NK-92 (cell line): ENCODE measurements around the gene ADSL.

Experiments used
- DNase-seq: peaks from one replicate; lab custom pipeline; 2025; ENCODE audit not compliant: unreplicated experiment; lab: John Stamatoyannopoulos, UW

Gene ADSL

DNA sequence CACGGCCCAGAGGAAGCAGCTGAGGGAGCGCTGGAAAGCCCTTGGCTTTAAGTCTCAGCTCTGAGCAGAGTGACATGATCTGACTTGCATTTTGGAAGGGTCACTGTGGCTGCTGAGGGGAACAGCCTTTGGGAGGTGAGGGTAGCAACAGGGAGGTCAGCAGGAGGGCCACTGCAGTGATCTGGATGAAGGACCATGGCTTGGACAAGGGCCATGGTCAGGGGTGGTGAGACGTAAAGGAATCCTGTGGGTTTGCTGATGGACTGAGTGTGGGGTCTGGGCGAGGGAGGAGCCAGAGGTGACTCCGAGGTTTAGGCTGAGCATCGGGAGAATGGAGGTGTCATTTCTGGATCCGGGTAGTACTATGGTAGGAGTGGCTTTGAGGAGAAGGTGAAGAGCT, 57.4 kb downstream of the ADSL start:
- no peak for DNase-seq

DNA sequence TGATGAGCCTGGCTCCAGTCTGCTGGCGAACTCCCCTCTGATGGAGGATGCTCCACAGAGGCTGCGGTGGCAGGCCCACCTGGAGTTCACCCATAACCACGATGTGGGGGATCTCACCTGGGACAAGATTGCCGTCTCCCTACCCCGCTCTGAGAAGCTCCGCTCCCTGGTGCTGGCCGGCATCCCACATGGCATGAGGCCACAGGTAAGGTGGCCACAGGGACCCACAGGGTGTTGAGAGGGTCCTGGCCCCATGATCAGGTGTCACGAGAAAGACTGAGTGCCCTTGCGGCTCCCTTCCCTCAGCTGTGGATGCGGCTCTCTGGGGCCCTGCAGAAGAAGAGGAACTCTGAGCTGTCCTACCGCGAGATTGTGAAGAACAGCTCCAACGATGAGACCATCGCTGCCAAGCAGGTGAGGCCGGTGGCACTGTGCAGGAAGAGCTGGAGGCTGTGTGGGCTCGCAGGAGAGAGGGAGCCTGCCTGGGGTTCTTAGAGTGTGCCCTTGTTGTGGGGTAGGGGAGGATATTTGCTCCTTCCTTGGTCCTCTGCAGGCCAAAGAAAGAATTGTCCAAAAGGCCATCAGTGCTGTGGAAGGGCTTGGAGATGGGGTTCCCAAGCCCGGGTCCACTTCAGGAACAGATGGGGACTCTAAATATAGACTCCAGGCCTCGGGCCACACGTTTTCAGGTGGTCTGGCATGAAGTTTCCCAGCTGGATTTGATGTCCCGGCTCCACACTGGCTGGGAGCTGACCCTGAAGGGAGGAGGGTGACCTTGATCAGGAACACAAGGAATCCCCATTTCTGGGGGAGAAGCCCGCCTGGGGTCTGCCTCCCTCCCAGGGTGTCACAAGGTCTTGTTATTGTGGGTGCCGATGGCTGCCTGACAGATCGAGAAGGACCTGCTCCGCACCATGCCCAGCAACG, 58.2 kb downstream of the ADSL start:
- DNase-seq = no peak

DNA sequence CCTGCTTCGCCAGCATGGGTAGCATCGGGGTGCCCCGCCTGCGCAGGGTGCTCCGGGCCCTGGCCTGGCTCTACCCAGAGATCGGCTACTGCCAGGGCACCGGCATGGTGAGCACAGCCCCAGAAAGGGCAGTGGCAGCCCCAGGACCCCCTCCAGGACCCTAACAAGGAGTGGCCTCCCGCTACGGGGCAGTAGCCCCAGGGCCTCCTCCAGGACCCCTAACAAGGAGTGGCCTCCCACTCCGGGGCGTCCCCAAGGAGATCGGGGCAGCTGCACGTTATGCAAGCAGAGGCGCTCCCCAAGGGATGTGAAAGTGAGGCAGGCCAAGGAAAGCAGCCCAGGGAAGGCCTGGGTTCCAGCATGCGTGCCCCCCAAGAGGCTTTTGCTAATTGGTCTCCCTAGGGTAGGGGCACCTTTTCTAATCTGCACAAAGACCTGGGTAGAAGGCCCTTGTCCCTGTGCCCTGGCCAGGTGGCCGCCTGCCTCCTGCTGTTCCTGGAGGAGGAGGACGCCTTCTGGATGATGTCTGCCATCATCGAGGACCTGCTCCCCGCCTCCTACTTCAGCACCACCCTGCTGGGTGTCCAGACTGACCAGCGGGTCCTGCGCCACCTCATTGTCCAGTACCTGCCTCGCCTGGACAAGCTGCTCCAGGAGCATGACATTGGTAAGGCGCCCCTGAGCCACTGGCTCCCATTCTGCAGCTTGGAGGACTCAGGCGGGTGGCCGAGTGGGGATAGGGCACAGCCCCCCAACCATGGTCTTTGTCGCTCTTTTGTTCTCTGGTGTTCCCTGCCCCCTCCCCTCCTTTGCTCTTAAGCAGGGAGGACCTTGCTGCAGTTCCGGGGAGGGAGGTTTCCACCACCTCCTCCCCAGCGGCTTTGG, 59.1 kb downstream of the ADSL start:
- no peak for DNase-seq

DNA sequence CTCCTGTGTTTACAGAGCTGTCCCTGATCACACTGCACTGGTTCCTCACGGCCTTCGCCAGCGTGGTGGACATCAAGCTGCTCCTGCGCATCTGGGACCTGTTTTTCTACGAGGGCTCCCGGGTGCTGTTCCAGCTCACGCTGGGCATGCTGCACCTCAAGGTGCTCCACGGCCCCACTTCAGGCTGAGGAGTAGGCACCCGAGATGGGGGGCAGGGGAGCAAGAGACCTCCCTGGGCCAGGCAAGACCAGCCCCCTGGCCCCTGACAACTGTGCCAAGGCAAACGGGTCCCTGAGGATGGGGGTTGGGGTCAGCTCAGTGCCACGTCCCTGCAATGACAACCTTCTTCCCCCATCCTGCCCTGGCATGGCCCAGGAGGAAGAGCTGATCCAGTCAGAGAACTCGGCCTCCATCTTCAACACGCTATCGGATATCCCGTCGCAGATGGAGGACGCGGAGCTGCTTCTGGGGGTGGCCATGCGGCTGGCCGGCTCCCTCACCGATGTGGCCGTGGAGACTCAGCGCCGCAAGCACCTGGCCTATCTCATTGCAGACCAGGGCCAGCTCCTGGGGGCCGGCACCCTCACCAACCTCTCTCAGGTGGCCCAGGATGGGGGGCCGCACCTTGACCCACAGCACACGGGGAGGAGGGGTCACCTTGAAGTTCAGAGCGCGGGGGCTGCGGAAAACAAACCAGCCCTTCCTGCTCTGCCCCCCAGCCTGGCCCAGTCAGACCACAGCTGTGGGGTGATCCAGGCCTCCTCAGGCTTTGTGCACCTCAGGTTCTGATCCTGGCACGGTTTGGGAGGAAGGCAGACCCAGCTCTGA, 60.0 kb downstream of the ADSL start:
- DNase-seq = no peak

DNA sequence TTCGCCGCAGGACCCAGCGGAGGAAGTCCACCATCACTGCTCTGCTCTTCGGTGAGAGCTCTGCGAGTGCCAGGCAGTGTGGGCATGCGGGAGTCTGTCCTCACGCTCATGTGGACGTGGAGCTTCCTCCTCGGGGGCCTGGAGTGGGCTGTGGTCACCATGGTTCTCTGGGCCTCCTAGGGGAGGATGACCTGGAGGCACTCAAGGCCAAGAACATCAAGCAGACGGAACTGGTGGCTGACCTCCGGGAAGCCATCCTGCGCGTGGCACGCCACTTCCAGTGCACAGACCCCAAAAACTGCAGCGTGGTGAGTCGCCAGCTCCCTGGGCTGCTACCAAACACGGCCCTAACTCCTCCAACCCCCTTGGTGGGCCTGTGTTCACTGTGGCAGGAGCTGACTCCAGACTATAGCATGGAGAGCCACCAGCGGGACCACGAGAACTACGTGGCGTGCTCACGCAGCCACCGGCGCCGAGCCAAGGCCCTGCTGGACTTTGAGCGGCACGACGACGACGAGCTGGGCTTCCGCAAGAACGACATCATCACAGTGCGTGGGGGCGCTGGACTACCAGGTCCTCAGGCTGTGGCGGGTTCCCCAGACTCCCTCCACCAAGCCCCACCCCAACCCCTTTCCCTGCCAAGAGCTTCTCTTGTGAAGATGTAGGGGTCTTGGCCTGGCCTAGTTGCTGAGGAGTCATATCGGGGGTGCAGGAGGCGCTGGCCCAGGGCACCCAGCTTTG, 60.9 kb downstream of the ADSL start:
- no peak for DNase-seq

DNA sequence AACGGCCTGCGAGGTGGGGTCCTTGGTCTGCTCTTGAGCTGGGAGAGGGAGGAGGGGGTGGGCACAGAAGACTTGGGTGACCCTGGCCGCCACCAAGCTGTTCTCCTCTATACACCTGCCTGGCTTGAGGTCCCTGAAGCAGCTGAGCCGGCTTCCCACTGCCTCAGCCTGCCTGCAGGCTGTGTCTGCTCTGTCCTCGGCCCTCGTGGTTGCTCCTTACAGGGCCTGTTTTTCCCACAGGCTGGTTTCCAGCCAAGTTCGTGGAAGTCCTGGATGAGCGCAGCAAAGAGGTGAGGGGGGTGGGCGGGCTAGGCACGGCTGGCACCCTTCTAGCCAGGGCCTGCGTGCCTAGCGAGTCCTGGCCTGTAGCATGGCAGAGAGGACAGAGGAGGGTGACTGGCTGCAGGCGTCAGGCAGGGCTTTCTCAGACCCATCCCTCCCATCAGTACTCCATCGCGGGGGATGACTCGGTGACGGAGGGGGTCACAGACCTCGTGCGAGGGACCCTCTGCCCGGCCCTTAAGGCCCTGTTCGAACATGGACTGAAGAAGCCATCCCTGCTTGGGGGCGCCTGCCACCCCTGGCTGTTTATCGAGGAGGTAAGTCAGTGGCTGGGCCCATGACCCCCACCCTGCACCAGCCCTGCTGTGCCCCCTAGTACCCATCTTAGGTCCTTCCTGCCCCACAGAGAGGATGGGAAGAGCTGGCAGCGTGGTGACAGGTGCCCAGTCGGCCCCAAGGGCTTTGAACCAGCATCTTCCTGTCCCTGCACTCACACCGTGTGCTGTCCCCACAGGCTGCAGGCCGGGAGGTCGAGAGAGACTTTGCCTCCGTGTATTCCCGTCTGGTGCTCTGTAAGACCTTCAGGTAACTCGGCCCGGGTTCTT, 61.8 kb downstream of the ADSL start:
- DNase-seq = no peak

DNA sequence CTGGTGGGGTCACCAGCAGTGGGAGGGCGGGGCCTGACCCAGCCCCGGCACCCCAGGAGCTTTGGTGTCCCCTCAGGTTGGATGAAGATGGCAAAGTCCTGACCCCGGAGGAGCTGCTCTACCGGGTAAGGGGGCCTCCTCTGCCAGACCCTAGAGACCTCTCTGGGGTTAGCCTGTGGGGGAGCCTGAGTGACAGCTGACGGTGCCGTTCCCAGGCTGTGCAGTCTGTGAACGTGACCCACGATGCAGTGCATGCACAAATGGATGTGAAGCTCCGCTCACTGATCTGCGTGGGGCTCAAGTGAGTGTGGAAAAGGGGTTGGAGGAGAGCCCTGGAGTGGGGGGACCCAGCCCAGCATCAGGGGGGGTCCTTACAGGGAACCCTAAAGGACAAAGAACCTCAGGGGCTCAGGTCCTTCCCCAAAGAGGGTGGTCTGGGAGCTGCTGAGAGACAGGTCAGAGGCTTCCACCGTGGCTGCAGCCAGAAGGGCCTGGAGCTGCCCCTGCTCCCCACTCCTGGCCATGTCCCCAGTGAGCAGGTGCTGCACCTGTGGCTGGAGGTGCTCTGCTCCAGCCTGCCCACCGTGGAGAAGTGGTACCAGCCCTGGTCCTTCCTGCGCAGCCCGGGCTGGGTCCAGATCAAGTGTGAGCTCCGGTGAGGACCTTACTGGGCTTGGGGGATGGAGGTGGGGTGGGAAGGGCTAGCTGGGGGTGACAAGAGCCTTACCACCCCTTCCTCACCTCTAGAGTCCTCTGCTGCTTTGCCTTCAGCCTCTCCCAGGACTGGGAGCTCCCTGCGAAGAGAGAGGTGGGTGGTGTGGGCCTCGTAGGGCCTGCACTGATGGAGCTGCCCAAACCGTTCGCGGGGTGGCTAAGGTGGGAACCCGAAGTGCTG, 62.7 kb downstream of the ADSL start:
- no peak for DNase-seq

DNA sequence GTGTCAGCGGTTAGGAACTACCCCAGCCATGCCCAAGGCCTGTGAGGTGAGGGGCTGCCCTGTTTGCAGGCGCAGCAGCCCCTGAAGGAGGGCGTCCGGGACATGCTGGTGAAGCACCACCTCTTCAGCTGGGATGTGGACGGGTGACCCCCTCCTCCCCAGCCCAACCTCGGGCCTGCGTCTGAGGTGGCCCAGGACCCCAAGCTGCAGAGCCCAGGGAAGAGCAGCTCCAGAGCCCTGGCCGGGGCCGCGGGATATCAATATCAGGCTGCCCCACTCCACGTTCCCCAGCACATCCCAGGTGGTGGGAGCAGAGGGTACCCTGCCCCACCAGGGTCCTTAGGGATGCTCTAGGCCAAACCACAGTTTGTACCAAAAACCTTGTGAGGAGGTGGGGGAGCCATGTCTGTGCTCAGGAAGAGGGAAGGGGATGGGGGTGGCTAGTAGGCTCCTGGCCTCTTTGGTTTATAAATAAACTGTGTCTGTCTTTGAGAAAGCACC, 63.4 kb downstream of the ADSL start:
- no peak for DNase-seq

DNA sequence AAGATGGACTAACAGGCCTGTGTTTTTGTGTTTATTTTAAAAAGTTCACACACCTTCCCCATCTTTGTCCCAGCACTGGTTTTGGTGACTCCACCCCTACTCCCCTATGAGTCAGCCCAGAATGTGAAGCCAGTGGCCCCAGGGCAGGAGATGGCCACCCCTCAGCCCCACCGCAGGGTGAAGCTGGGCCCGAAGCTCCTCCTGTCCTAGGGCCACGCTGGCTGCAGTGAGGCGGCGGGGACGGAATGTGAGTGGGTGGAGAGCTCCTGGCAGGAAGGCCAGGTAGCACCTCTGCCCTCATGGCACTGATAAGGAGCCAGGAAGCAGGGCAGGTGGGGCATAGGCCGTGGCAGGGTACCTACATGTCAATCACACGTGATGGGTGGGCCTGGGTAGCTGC, 64.0 kb downstream of the ADSL start:
- no peak for DNase-seq

DNA sequence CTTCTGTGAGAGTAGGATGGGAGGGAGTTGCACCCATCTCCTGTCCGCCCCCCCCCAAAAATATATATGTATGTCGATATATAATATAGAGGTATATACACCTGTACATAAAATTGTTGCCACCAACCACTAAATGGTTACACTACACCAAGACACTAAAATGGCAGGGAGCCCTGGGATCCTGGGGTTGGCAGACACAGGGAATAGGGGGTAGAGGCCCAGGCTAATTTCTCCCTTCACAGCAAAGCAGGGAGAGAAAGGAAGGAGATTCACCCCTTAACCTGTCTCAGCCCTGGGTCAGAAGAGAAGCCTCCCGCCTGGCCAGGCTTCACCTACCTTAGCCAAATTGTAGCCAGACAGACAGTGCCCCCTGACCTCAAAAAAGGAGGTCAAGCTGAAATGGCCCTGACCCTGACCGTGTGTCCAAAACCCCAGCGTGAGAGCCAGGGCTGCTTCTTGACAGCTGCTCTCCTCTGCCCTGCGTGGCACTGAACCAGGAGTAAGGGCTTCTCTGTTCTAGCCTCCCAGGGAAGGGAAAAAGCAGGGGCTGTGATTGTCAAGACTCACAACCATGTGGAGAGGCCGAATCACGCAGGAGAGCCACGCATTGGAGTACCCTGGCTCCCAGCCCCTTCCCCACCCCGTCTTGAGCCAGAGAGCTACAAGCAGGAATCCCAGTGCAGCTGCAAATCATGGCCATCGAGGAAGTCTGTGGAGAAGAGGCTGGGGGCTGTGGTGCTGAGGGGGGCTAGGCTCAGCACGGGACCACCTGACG, 64.6 kb downstream of the ADSL start:
- DNase-seq = no peak

DNA sequence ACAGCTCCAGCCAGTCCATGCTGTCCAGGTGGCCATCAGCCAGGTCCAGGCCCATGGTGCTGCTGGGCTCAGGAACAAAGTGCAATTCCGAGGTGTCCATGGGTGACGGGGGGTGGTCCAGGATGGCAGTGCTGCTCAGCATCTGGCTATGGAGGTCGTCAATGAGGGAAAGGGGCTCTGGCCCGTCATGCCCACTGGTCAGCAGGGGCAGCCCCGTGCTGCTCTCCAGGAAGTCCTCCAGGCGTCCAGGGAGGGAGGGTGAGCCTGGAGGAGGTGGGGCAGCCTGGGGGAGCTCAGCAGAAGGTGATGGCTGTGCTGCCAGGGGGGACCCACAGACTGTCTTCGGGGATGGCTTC, 65.2 kb downstream of the ADSL start:
- DNase-seq = no peak

DNA sequence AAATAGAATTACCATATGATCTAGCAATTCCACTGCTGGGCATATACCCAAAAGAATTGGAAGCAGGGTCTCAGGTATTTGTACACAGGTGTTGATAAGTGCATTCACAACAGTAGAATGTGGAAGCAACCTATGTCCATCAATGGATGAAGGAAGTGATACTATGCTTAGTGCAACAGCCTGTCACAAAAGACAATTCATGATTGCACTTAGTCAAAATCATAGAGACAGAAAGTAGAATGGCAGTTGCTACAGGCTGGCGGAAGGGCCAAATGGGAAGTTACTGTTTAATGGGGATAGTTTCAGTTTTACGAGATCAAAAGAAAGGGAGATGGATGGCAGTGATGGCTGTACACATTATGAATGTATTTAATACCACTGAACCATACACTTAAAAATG, 66.1 kb downstream of the ADSL start:
- no peak for DNase-seq

DNA sequence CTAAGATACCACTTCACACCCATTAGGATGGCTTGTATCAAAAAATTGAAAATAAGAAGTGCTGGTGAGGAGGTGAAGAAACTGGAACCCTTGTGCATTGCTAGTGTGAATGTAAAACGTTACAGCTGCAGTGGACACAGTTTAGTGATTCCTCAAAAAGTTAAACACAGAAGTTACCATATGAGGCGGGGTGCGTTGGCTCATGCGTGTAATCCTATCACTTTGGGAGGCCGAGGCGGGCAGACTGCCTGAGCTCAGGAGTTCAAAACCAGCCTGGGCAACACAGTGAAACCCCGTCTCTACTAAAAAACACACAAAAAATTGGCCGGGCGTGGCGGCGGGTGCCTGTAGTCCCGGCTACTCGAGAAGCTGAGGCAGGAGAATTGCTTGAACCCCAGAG, 67.6 kb downstream of the ADSL start:
- DNase-seq = no peak

DNA sequence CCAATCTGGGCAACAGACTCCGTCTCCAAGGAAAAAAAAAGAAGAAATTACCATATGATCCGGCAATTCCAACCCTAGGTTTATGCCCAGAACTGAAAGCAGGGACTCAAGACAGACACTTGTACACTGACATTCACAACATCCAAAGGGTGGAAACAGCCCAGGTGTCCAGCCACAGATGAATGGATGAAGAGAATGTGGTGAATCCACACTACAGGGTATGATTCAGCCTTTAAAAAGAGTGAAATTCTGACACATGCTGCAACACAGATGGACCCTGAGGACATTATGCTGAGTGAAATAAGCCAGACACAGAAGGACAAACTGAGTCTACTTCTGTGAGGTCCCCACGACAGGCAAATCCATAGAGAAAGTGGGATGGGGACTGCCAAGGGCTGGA, 68.0 kb downstream of the ADSL start:
- DNase-seq = no peak

DNA sequence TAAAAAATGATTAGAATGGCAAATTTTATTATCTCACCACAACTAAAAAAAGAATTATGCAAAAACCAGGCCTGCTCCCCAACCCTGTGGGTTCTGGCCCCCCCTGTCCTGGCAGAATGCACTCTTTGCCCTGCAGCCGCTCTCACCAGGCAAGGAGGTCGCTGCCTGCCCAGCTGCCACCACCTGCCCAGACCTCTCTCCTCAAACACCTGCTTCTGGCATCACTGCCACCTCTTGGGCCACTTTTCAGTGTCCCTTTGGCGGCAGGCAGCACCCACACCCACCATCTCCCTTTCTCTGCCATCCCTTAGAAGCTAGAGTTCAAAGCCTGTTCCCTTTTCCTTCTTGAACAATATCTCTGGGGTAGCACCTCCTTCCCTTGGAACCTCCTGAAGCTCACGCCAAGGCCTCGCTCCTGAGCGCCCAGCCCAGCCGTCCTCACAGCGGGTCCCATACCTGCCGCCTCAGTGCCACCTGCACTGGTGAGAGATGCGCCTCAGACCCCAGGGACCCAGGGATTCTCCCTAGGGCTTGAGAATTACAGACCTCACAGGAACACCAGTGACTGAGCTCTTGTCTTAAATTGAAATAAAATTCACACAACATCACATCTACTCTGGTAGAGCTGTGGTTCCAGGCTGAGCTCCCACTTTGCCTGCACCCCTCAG, 68.7 kb downstream of the ADSL start:
- no peak for DNase-seq

DNA sequence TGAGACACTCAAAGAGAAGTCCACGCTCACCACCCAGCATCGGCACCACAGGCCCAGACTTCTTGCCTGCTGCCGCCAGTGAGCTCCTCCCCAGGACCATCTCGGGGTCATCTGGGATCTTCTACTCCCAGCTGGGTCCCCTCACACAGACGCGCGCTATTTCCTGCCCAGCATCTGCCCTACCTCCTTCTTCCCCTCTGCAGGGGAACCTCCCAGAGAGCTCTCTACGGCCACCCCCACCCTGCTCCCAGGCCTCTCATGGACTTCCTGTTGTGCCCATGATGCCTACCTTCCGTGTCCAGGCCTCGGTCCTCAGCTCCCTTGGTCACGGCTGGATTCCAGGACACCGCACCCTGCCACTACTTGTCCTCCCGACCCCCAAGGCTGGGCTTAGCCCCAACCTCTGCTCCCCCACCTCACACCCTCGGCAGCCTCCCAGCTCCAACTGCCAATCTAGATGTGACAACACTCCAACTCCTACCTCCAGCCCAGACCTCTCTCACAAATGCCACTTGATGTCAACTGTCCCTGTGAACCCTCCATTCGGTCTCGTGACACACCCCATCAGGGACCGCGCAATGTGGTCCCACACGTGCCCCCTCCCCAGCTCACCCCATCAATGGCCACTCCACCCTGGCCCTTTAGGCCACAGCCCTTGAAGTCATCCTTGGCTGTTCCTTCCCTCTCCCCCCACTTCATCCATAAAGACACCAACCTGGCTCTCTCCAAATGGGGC, 69.4 kb downstream of the ADSL start:
- no peak for DNase-seq

DNA sequence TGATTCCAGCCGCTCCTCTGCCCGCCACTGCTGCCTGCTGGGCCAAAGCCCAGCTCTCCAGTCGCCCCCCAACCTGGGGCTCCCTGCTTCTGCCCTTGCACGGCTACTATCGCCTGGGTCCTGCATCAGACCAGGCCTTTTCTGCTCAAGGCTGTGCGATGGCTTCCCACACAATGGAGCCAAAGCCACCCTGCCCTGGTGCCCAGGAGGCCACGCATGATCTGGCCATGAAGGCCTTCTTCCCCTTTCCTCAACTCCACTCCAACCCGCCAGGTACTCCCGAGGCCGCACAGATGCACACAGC, 69.9 kb downstream of the ADSL start:
- DNase-seq = no peak
